ENCODE results near the gene RBM15B.

Gene RBM15B

DNA sequence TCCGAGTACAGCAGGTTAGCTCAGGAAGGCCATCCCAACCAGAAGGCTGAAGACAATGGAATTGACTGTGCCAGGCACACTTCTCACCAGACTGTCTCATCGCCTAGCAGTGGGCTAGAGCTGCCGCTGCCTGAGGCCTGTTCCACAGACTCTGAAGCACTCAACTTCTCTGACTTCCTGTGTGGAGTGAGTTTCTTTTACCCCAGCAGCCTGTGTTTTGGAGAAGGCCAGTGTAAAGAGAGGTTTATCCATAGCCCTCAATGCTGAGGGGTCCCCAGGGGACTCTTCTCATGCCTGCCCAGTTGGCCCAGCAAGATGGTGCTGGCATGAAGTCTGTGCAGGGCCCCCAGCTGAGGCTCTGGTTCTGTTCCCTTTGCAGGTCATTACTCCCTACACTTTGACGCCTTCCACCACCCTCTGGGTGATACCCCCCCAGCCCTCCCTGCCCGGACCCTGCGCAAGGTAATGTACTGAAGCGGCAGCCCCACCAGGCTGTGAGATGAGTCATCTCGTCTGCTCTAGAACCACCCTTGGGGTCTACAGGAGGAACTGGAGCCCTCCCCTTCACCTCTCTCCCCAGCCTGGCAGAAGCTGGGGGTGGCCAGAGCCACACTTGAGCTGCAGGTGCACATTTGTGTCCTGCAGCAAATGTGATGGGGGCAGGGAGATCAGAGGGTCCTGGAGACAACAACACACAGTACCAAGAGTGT, 11.2 kb upstream of the RBM15B start:
- TF ChIP-seq, protein P1, sequence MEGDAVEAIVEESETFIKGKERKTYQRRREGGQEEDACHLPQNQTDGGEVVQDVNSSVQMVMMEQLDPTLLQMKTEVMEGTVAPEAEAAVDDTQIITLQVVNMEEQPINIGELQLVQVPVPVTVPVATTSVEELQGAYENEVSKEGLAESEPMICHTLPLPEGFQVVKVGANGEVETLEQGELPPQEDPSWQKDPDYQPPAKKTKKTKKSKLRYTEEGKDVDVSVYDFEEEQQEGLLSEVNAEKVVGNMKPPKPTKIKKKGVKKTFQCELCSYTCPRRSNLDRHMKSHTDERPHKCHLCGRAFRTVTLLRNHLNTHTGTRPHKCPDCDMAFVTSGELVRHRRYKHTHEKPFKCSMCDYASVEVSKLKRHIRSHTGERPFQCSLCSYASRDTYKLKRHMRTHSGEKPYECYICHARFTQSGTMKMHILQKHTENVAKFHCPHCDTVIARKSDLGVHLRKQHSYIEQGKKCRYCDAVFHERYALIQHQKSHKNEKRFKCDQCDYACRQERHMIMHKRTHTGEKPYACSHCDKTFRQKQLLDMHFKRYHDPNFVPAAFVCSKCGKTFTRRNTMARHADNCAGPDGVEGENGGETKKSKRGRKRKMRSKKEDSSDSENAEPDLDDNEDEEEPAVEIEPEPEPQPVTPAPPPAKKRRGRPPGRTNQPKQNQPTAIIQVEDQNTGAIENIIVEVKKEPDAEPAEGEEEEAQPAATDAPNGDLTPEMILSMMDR (IDR thresholded peaks at IDR 0.05; ENCODE audit: low read depth, low read length), result no peak
- no peak for DNase-seq (ENCODE audit: extremely low read depth, low read depth)

DNA sequence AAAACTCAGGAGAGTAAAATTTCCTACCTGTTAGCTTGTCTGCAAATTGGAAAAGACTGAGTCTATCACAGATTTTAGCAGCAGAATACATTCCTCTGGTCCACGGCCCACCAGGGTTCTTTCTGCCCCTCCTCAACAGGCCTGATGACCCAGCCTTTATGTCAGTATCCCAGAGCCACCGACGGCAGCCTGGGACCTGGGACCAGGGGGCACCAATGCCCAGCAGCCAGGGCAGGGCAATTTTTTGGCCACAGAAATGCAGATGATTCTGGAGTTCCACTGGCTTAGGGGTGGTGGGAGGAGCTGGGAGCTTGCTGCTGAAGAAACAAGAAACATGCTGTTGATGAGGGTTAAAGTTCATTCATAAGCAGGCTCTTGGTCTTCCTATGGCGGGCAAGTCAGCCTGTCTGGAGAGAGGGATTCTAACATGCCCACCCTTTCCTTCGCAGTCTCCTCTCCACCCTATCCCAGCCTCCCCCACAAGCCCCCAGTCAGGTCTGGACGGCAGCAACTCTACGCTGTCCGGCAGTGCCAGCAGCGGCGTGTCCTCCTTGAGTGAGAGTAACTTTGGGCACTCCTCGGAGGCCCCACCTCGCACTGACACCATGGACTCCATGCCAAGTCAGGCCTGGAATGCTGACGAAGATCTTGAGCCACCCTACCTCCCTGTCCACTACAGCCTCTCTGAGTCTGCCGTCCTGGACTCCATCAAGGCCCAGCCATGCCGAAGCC, 10.3 kb upstream of the RBM15B start:
- DNase-seq (ENCODE audit: extremely low read depth, low read depth), result no peak
- TF ChIP-seq, protein P1 (IDR thresholded peaks at IDR 0.05; ENCODE audit: low read depth, low read length), result no peak

DNA sequence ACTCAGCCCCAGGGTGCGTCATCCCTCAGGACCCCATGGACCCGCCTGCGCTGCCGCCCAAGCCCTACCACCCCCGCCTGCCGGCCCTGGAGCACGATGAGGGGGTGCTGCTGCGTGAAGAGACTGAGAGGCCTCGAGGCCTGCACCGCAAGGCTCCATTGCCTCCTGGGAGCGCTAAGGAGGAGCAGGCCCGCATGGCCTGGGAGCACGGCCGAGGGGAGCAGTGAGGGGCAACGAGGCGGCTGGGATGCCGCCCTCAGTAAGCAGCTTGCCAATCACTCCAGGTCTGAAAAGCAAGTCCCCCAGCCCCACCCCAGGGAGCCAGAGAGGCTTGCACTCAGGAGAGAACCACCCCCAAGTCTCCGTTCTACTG, 9.8 kb upstream of the RBM15B start:
- TF ChIP-seq, protein P1 (IDR thresholded peaks at IDR 0.05; ENCODE audit: low read depth, low read length), result no peak
- no peak for DNase-seq (ENCODE audit: extremely low read depth, low read depth)

DNA sequence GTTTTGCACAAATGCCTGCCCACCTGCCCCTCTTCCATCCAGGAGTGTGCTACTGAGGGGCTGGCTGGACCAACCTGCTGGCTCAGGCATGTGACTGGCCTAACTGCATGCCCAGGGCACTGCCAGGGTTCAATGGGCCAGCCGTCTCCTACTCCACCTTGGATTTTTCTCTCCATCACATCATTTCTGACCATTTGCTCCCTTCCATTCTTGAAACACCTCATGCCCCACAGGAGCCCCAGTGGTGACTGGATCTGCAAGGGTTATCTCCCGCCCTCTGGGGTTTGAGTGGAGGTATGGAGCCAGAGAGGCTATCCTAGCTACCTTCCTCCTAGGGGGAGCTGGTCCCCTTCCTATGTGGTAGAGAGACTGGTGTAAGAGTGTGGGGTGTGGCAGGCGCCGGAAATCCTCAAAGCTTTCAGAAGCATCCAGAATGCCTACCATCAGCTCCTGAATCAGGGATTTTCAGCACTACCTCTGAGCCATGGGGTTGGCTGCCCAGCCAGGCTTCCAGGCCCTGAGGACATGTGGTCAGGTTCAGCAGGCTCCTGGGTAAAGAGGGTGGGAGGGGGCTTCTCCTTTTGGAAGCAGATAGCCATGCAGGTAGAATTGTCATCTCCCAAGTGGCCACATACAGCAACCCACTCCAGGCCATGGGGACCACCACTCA, 8.9 kb upstream of the RBM15B start:
- TF ChIP-seq, protein P1 (IDR thresholded peaks at IDR 0.05; ENCODE audit: low read depth, low read length), result no peak
- no peak for DNase-seq (ENCODE audit: extremely low read depth, low read depth)

DNA sequence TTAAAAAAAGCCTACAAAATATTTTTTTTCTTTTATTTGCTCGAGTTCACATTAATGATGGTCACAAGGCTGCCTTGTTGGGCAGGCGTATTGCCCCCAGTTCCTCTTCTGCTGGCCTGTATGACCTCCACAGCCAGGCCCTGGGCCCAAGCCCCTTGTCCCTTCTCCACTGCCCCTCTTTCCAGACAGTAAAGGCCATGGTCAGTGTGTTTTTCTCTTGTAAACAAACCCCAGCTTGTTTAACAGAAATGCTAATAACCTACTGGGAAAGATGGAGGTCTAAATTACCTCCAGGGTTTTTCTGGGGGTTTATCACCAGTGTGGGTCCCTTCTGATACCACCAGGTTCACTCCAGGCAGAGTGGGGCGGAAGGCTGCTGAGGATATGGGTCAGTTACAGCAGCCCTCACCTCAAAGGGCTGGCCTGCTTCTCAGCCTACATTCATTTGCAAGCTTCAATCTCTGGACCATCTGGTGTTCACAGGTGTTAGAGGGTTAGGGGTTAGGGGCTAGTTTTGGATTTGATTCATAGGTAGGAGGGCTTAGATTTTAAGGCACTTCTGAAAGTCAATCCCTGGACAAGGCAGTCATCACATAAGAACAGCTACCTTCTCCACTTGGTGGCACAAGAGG, 8.0 kb upstream of the RBM15B start:
- no peak for DNase-seq (ENCODE audit: extremely low read depth, low read depth)
- TF ChIP-seq, protein P1 (IDR thresholded peaks at IDR 0.05; ENCODE audit: low read depth, low read length), result no peak

DNA sequence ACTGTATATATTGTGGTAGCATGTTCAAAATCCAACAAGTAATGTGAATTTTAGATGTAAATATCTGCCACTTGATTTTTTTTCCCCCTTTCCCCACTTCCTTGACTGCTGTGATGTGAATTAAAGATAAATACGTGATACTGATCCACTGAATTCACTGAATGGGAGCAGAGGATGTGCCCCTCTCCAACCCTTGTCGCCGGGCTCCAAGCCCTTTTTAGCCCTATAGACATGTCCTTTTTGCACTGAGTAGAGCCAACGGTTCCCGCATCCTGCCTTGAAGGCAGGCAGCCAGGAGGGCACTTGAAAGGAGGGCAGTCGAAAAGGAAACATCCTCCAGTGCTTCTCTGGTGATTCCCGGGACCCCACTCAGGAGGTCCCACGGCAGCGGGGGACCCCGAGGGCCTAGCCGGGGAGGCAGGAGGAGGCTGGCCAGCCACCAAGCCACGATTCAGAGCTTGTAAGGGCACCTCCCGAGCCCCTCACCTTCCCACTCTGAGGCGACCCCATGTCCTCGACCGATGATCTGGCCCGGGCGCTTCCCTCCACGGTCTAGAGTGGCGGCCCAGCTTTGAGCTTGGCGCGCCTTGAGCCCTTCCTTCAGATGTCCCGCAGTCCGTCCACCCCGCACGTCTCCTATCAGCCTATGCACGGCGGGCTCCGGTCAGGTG, 6.9 kb upstream of the RBM15B start:
- no peak for DNase-seq (ENCODE audit: extremely low read depth, low read depth)
- TF ChIP-seq, protein P1 (IDR thresholded peaks at IDR 0.05; ENCODE audit: low read depth, low read length), result no peak

Measured in AG09319 (cell line).